ENCODE measurements around the gene KRT24. TPM values are rescaled to one million over a fixed set of nuclear protein-coding genes. Genes with fewer than 3 reads are reported as not detected.

Gene KRT24
- total RNA-seq, 4 donors from 2014 or later: not detected

GRCh38 chr17:40678902-40679522 is 24.5 kb downstream of the KRT24 start:
- Histone ChIP-seq H3K9me3 (no peaks in the 10 kb centered on the region), H3K4me3 (no peak overlapping the region), H3K27me3 (peaks cover 15 to 26% (median 21%) of the 10 kb centered on the region in 3 donors), H3K27ac (no peak overlapping the region), H3K36me3 (no peaks in the 10 kb centered on the region), H3K4me1 (no peaks in the 10 kb centered on the region)
- intact Hi-C loops (cut with DNase I; ENCODE audit: low total_unique reads) (no loop called here), in situ Hi-C loops (cut with MboI; ENCODE audit: low sequenced_read_pairs in 4 of 4) (no loop called here)
- ATAC-seq: no peak
- TF ChIP-seq POLR2A (IDR thresholded peaks at IDR 0.05): no peak
- TF ChIP-seq CTCF (IDR thresholded peaks at IDR 0.05 in 4 of 5, conservative IDR thresholded peaks at IDR 0.05 in 1 of 5): no peak
- DNase-seq: no peak

- in situ Hi-C loops (cut with MboI; ENCODE audit: low sequenced_read_pairs in 4 of 4) (no loop called here), intact Hi-C loops (cut with DNase I; ENCODE audit: low total_unique reads) (no loop called here)
- TF ChIP-seq CTCF (IDR thresholded peaks at IDR 0.05 in 4 of 5, conservative IDR thresholded peaks at IDR 0.05 in 1 of 5) (no peak), POLR2A (IDR thresholded peaks at IDR 0.05) (no peak)
- Histone ChIP-seq H3K4me3 (no peak overlapping the region), H3K9me3 (no peaks in the 10 kb centered on the region), H3K36me3 (no peaks in the 10 kb centered on the region), H3K27ac (no peak overlapping the region), H3K4me1 (no peaks in the 10 kb centered on the region), H3K27me3 (peaks cover 9 to 26% (median 21%) of the 10 kb centered on the region in 3 donors)
- no peak for ATAC-seq
- DNase-seq: no peak
Observed at GRCh38 chr17:40675905-40676304, 27.6 kb downstream of the KRT24 start.

GRCh38 chr17:40672654-40673053 is 30.9 kb downstream of the KRT24 start:
- intact Hi-C loops (cut with DNase I; ENCODE audit: low total_unique reads): no loop called here
- no peak overlapping the region for H3K27ac ChIP-seq
- ATAC-seq (no peak), DNase-seq (no peak)
- in situ Hi-C loops (cut with MboI; ENCODE audit: low sequenced_read_pairs in 4 of 4): no loop called here
- H3K36me3 ChIP-seq: no peaks in the 10 kb centered on the region
- no peaks in the 10 kb centered on the region for H3K9me3 ChIP-seq
- H3K4me3 ChIP-seq: no peak overlapping the region
- peaks cover 4 to 14% (median 10%) of the 10 kb centered on the region in 3 donors for H3K27me3 ChIP-seq
- TF ChIP-seq POLR2A (IDR thresholded peaks at IDR 0.05): no peak
- no peak for TF ChIP-seq CTCF (IDR thresholded peaks at IDR 0.05 in 4 of 5, conservative IDR thresholded peaks at IDR 0.05 in 1 of 5)
- no peaks in the 10 kb centered on the region for H3K4me1 ChIP-seq

GRCh38 chr17:40671282-40671681 is 32.3 kb downstream of the KRT24 start:
- H3K27ac ChIP-seq: no peak overlapping the region
- intact Hi-C loops (cut with DNase I; ENCODE audit: low total_unique reads) (no loop called here), in situ Hi-C loops (cut with MboI; ENCODE audit: low sequenced_read_pairs in 4 of 4) (no loop called here)
- no peak overlapping the region for H3K4me3 ChIP-seq
- no peaks in the 10 kb centered on the region for H3K9me3 ChIP-seq
- DNase-seq: no peak
- H3K27me3 ChIP-seq: peaks cover 0 to 4% (median 0%) of the 10 kb centered on the region in 3 donors
- TF ChIP-seq POLR2A (IDR thresholded peaks at IDR 0.05): no peak
- no peak for TF ChIP-seq CTCF (IDR thresholded peaks at IDR 0.05 in 4 of 5, conservative IDR thresholded peaks at IDR 0.05 in 1 of 5)
- H3K36me3 ChIP-seq: no peaks in the 10 kb centered on the region
- no peak for ATAC-seq
- H3K4me1 ChIP-seq: no peaks in the 10 kb centered on the region

GRCh38 chr17:40666331-40666730 is 37.2 kb downstream of the KRT24 start:
- ATAC-seq (no peak), DNase-seq (no peak)
- Histone ChIP-seq H3K4me3 (no peak overlapping the region), H3K9me3 (no peaks in the 10 kb centered on the region), H3K27me3 (peaks cover 8 to 16% (median 12%) of the 10 kb centered on the region in 3 donors), H3K27ac (no peak overlapping the region), H3K4me1 (no peaks in the 10 kb centered on the region), H3K36me3 (no peaks in the 10 kb centered on the region)
- intact Hi-C loops (cut with DNase I; ENCODE audit: low total_unique reads) (no loop called here), in situ Hi-C loops (cut with MboI; ENCODE audit: low sequenced_read_pairs in 4 of 4) (no loop called here)
- TF ChIP-seq POLR2A (IDR thresholded peaks at IDR 0.05): no peak
- TF ChIP-seq CTCF (IDR thresholded peaks at IDR 0.05 in 4 of 5, conservative IDR thresholded peaks at IDR 0.05 in 1 of 5): no peak
